Renal cortex interstitium (tissue), 11 donors: Measurements from ENCODE around the gene CAPN3. TPM values are rescaled to one million over a fixed set of nuclear protein-coding genes. Genes with fewer than 3 reads are reported as not detected.

Source experiments
- DNase-seq, 11 donors: peaks; one replicate each; pipeline ENCODE4 v3.0.0-alpha.2; 2013; ENCODE audit warnings: low read depth in 9 of 11, low spot score in 4 of 11; ENCODE audit errors: extremely low read depth in 1 of 11
- polyA plus RNA-seq, 3 donors: library from polyadenylated mRNA; unstranded; fragments of 120-200 nt; gene quantifications; one replicate each; pipeline ENCODE4 v1.2.1, GENCODE V29; 2013; ENCODE audit not compliant: insufficient read length in 3 of 3

Gene CAPN3
- polyA plus RNA-seq, 3 donors = 24.2 to 35.0 (median 29.7) TPM

DNA sequence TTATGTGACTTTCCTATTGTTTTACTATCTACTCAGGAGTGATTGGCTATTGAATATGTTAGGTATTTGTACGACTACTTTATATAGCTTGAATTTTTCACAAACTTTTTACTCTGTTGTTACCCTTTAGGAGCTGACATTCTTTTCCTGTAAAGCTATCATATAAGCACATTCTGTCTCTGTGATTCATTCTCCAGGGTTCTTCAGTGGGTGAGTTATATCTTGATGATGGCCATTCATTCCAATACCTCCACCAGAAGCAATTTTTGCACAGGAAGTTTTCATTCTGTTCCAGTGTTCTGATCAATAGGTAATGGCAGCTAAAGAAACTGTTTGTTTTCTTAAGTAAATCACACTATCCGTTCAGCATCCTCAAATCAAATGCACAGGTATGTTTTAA is 10.1 kb upstream of the CAPN3 start:
- no peak for DNase-seq

GRCh38 chr15:42352401-42352800 is 6.9 kb upstream of the CAPN3 start:
- no peak for DNase-seq

DNA sequence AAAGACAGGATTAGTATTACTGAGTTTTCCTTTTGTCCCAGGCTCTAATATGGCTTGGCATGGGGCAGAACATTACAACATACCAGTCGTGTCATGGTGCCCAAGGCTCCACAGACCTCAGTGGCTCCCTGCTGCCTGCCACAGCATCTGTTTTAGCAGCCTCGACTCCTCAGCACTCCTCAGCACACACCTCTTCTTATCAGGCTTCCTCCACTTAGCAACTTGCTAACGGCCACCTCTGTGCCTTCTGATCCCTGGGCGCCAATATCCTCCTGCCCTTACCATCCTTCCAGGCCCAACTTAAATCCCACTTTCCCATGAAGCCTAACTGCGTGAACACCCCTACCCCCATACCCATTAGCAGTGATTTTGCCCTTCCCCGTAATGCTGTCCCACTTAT is 6.2 kb upstream of the CAPN3 start:
- no peak for DNase-seq

- DNase-seq = no peak
Measured at GRCh38 chr15:42354824-42355223, 4.5 kb upstream of the CAPN3 start.

- no peak for DNase-seq
Measured at GRCh38 chr15:42355291-42355690, 4.0 kb upstream of the CAPN3 start.

DNA sequence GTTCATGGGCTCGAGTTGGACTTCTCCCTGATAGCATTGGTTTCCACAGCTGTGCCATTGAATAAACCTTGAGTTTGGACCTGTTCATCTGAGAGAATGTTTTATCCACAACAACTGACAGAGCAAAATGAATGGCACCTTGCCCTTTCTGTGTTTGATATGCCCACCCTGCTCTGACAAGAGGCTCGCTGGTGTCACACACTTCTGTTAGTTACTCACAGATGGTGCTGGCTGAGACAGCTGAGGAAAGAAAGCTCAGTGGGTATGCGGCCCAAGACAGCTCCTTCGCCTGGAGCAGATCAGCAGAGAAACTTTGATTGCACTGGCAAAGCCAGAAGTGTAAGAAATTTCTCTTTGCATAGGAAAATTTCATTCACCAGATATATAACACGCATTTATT is 2.5 kb upstream of the CAPN3 start:
- no peak for DNase-seq

- no peak for DNase-seq
Measured at GRCh38 chr15:42358141-42358540, 1.2 kb upstream of the CAPN3 start.

DNA sequence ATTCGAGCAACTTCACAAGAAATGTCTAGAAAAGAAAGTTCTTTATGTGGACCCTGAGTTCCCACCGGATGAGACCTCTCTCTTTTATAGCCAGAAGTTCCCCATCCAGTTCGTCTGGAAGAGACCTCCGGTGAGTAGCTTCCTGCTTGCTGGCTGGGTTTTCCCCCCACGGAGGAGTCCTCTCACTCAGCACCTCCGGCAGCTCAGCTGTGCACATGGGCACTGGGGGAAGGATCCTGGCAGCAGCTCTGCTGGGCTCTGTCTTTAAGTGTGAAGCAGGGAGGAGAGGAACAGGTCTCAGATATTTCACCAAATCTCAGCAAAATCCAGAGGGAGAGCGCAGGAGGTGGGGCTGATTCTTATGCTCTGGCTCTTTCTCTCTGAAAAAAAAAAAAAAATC is 684 bp downstream of the CAPN3 start:
- DNase-seq = no peak

- DNase-seq = no peak
Measured at GRCh38 chr15:42360535-42361112, 1.3 kb downstream of the CAPN3 start.

- no peak for DNase-seq
Measured at GRCh38 chr15:42363487-42363886, 4.2 kb downstream of the CAPN3 start.

DNA sequence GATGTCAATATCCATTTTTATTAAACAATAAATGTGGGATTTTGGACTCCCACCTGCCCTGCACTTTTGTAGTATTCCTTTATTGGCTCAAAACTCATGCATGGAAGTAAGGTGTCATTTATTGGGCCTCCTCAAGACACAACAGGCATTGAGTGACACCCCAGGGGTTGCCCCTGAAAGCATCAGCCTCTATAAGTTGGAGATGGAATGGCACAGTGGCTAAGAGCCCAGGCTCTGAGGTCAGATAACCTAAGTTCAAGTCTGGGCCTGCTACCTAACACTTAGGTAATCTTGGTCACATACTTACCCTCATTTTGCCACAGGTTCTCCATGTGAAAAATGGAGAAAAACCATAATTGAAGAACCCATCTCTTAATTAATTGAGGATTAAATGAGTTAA is 4.6 kb downstream of the CAPN3 start:
- DNase-seq = no peak

DNA sequence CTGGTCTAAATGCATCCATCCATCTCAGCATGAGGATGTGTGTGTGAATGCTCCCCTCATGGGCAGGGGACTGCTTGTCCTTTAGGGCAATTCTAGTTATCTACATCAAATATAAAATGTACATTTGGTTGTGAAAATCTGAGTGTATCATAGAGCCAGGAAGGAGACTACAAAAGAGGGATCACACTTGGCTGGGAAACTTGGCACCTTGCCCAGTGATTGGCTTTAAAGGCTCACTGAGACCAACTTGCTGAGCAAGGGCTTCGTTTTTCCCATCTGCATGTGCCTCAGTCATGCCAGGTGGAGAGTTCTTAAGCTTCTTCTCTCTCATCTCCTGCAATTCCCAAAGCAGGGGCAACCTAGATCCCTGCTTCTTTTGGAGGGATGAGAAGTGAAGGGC is 5.2 kb downstream of the CAPN3 start:
- DNase-seq = peak in 2 of 11 donors; percentile 19 to 38

DNA sequence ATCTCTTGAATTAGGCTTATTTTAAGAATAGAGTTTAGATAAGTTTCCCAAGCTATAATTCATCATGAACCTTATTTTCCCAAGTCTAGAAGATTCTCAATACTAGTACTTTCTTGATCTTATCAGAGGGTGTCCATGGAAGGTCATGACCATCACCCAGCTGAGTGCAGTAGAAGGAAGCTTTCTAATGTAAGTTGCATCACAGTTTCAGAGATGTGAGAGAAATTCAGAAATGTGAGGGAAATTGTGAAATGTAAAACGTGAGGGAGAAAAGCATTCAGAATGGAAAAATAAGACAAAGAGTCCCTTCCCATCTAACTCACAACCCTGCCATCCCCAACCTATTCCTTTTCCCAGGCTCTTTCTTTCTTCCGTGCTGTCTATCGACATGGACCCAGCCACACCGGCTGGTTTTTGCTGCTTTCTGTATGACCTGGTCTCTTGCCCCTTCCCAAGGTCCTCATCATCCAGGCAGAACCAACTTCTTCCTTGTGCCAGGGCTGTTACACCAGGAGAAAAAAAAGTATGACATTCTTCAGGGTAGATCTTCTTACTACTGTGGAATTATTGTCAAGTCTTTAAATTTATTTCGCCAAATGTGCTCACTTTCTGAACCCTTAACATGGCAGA is 6.7 kb downstream of the CAPN3 start:
- DNase-seq = no peak

DNA sequence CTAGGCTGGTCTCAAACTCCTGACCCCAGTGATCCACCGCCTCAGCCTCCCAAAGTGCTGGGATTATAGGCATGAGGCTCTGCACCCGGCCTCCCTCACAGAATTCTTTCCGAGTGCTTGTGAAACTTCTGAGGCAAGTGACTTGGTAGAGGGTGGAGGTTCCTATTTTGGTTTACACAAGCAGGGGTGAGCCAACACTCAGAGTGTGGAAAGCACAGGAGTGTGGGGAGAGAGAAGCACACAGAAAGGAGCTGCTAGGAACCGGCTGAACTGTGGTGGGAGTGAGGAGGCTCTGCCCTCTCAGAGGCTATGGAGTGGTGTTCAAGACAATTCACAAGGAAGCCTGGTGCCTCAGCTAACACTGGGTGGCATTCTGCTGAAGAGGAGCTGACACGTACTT is 7.7 kb downstream of the CAPN3 start:
- DNase-seq = no peak

DNA sequence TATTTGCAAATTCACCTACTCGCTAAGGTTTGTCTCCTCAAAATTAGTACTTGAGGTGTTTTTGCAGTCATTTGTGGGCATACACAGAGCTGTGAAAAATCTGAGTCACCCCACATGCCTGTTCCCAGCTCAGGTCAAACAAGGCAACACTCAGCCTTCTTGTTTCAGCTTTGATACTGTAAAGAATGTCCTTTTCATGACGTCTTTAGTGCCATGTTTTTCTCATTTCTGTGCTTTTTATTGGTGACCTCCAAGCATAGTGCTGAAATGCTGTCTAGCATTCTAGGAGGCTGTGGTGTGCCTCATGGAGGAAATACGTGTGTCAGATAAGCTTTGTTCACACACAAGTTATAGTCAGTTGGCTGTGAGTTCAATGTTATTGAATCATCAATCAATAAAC is 8.8 kb downstream of the CAPN3 start:
- DNase-seq = no peak

DNA sequence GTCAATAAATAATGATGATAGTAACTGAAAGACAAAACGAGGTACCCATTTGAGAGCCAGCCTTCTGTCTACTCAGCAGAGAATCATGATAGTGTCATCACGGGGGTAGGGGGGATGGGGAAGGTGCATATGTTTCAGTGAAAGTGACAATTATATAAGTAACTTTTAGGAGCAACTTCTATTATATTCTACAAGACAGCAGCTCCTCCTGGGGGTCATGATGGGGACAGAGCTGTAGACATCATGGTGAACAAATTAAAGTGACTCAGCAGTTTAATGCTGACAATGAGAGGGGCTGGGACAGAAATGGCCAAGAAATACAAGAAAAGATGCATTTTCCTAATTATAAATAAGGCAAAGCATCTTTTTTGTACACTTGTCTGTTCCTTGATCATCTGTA is 11.8 kb downstream of the CAPN3 start:
- no peak for DNase-seq

DNA sequence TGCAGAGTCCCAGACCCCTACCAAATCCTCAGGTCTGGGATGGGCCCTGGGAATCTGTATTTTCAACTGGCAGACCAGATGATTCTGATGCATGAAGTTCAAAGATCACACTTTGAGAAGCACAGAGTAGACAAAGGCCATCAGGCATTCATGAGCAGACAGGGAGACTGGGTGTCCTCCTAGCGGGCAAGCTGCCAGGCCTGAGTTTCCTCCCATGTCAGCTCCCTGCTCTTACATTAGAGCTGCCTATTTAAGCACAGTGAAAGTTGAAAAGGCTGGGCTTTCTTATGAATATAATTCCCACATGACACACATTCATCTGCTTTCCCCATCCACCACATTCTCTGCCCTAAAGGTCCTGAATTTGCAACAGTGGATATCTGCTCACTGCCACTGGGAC is 14.0 kb downstream of the CAPN3 start:
- DNase-seq = no peak

GRCh38 chr15:42373936-42374335 is 14.6 kb downstream of the CAPN3 start:
- no peak for DNase-seq

DNA sequence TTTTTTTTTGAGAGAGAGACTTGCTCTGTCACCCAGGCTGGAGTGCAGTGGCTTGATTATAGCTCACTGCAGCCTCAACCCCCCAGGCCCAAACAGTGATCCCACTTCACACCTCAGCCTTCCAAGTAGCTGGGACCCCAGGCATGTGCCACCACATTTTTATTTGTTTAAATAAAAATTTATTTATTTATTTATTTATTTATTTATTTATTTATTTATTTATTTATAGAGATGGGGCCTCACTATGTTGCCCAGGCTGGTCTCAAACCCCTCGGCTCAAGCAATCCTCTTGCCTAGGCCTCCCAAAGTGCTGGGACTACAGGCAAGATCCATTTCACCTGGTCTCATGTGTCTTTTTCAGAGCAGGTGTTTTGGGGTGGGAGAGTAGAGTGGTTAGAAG is 15.5 kb downstream of the CAPN3 start:
- DNase-seq = no peak

DNA sequence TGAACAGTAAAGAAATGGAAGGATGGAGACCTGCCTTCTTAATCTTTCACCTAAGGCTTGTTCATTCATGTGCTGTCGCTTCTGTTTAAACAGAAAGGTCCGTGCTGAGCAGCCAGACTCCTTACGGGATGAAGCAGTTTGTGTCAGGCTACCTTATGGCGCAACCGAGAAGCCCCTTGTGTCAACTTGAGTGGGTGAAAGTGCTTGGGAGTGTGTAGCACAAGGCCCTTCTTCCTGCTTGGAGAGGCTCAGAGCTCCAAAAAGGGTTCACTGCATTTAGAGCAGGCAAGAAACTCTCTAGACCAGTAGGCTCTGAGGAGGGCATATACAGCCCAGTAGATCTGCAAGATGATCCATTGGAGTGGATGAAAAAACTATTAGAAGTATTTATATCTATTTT is 16.0 kb downstream of the CAPN3 start:
- DNase-seq = no peak

DNA sequence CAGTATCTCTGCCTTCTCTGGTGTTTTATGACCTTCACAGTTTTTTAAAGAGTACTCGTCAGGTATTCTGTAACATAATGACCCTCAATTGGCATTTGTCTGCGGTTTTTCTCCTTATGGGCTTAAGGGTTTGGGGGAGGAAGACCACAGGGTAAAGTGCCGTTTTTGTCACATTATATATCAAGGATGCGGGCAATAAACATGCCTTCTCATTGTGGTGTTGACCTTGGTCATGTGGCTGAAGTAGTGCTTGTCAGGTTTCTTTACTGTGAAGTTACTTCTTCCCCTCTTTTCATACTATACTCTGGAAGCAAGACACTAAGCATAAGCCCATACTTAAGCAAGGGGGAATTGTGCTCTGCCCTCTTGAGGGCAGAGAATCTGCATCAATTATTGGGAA is 16.6 kb downstream of the CAPN3 start:
- no peak for DNase-seq
